ENCODE results near the gene ANTXRL.
"Not testable (repeated sequence)": the region's sequence is repeated elsewhere in the genome, so short reads cannot be mapped to it uniquely, and the experiment has no call there.

ANTXRL gene

DNA sequence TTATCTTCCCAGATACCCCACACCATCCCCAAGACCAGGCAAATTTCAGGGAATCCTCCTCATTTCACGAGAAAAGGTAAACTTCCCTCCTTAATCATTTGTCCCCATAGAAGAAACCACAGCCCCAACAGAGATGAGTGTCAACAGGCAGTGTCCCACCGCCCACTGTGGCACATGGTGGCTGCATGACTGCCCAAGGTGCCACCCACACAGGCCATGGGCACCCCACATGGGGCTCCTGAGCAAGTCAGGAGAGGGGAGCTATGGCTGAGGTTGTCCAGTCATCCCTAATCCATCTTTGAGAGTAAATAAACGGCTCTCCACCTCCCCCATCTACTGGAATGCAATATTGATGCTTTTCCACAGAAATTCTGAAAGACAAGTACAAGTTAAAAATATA is 44.1 kb downstream of the ANTXRL start:
- no peak for DNase-seq (ENCODE audit: low read depth)

DNA sequence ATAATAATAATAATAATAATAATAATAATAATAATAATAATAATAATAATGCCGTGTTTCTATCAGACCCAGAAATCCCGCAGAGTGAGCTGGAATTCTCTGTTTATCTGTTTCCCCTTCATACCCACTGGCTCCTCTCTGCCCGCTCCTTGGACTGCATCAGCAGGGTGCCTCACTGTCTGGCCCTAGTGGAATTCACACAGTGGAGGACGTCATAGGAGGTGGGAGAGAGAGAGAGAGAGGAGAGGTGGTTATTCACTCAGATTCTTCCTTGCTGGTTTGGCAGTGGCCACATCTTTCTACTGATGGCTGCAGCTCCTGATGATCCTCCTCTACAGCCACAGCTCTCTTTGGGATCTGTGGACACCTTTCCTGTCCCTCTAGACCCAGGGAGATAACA is 78.7 kb downstream of the ANTXRL start:
- not testable (repeated sequence) for DNase-seq (ENCODE audit: low read depth)

DNA sequence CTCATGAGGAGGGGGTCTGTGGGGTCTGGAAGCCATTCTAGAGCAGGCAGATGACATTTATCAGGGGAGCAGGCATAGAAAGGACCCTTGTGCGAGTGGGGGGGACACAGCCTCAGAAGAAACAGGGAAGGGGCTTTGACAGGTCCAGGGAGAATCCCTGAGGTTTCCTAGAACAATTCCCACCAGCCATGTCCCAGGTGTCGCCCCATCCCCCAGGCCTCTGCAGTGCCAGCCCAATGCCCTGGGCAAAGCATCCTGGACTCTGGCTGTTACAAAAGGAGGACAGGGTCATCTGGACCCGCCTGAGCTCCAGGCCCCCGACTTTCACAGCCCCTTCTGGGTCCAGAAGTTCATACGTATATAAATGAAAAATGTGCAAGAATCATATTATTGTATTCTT is 80.4 kb downstream of the ANTXRL start:
- not testable (repeated sequence) for DNase-seq (ENCODE audit: low read depth)

DNA sequence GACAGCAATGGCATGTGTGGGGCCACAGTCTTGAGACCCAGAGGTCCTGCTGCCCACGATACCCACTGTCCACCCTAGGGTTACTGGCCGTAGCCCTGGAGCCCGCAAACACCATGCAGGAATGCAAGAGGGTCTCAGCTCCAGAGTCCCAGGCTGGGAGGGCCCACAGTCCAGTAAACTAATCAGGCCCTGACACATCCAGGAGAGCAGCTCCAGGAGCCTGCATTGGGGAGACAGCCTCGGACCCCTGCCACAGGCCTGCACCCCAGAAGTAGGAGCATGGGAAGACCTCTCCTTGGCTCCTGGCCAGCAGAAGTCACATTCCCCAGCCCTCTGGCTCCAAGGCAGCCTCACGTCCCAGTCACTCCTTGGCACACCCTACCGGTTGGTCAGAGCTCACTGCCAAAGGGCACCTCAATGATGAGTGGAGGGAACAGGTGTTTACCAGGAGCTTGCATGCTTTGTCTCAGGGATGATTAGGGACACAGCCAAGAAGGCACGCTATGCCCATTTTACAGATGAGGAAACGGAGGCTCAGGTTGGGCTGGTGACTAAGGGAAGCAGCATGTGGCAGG is 81.0 kb downstream of the ANTXRL start:
- DNase-seq (ENCODE audit: low read depth): not testable (repeated sequence)

DNA sequence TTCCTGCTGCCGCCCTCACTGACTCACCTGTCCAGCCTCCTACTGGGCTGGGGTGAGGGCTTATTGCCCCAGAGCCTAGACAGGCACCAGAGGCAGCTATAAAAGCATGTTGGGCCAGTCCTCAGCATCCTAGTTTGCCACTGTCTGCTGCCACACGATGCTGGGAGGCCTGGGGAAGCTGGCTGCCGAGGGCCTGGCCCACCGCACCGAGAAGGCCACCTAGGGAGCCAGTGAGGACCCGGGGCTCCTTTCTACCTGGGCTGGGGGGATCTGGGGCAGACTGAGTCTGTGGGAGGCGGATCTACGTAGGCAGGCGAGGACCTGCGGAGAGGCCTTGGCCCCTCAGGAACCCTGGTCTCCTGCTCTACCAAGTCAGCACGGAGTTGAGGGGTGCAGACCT is 82.2 kb downstream of the ANTXRL start:
- not testable (repeated sequence) for DNase-seq (ENCODE audit: low read depth)

DNA sequence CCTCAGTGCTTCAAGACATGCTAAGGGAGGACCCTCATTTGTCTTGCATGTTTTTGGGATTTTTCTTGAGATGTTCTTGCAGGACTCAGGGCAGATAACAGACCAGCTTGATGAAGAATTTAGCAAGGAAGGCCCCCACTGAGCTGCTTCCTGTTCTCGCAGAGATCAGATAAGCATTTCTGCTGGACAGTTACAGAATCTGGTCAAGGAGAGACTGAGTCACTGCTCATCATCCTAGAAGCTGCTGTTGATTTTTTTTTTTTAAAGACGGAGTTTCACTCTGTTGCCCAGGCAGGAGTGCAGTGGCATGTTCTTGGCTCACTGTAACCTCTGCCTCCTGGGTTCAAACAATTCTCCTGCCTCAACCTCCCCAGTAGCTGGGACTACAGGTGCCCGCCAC is 87.6 kb downstream of the ANTXRL start:
- DNase-seq (ENCODE audit: low read depth): not testable (repeated sequence)

DNA sequence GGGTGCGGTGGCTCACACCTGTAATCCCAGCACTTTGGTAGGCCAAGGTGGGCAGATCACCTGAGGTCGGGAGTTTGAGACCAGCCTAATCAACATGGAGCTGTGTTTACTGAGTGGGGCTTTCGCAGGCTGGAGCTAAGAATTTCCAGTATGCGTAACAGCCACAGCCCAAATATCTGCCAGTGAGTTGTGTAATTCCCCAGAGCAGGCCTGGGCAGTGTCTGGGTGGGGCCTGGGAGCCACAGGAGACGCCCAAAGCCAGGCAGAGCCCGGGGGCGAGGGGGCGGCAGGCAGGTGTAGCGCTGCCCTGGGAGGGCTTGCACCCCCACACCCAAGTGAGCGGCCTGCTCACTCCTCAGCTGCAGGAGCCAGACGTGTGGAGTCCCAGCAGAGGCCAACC is 88.6 kb downstream of the ANTXRL start, which contains the start of gene ANXA8L1:
Gene ANXA8L1, plus strand, starts transcription at position 371 of the 400 bp plus-strand sequence. CDS start 76 bp downstream, outside the sequence.
- DNase-seq (ENCODE audit: low read depth): not testable (repeated sequence)

DNA sequence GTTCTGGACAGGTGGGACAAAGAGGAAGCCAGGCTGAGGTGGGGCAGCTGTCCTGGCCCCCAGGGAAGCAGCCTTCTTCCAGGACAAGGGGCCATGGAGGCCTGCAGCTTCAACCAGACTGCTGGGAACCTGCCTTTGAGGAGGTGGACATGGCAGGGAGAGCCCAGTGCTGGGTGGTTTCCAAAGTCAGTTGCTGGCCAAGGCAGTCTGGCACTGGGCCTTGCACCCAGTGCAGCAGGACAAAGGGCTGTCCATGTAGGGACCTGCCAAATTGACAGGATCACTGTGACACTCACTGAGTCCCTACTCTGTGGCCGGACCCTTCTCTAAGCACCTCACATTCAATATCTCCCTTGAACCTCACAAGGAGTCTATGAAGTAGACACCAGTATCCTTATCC is 90.2 kb downstream of the ANTXRL start:
- DNase-seq (ENCODE audit: low read depth): not testable (repeated sequence)

DNA sequence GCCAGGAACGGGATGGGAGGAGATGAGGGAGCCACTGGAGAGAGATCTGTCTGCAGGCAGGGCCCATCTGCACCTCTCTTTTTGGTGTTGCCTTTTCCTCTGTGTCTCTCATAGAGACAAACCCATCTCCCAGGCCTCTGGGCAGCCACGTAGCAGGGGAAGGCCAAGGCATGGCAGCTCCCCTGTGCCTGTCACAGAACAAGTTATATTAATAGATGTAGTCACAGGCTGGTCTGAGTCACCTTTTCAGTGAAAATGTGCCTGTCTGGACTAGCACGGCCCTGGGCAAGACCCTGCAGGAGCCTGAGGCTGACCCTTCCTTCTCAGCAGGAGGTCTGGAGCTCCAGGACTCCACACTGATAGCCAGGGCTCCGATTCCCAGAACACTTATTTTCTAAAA is 90.9 kb downstream of the ANTXRL start:
- DNase-seq (ENCODE audit: low read depth): not testable (repeated sequence)

DNA sequence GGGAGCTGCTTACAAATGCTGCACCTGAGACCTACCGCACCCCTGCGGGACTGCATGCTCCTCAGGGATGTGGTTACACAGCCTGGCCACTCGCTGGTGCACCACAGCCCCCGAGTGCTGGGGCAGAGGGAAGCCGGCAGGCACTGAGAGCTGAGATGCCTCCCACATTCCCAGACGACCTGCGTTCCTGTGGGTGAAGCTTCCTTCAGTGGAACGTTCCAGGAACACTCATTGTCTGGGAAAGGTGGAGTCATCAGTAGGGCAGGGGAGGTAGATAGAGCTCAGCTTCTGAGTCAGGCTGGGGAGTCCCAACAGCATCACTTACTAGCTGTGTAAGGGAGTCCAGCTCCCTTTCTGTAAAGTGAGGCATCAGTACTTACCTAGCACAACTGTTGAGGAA is 91.3 kb downstream of the ANTXRL start:
- DNase-seq (ENCODE audit: low read depth): not testable (repeated sequence)

DNA sequence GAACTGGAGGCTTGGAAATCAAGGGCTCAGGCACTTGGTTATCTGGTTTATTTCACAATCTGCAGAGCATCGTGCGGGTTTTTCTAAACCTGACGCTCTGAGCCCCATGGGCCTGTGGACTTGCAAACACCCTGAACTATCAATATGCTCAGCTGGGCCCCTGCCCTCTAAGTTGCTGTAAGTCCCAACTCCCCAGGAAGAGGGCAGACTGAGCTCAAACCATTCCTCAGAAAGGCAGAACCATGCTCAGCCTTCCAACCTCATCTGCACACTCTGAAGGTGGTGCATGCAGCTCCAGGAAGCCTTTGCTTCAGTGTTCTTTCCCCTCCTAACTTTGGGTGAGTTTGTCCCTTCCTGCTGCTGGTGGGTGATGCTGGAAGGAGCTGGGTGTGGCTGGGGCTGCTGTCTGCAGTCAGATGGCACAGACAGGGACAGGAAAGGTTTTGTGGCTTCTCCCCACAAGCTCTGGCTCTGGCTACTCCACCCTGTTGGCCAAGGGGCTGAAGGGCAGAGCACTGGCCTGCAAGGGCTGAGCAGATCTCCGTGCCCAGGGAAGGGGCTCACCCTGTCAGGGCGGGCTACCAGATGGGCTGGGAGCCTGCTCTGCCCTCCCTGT is 92.5 kb downstream of the ANTXRL start:
- not testable (repeated sequence) for DNase-seq (ENCODE audit: low read depth)
